Activated CD4-positive, alpha-beta T cell treated with anti-CD3 and anti-CD28 coated beads for 36 hours (primary cell): Measurements from ENCODE around the gene BMPER. TPM values are rescaled to one million over a fixed set of nuclear protein-coding genes. Genes with fewer than 3 reads are reported as not detected.

Source experiments
- ATAC-seq: fragments of 200-7000 bp; cut with Tn5 transposase; one replicate; pipeline ENCODE4 v1.10.0; 2021; ENCODE audit warnings: mild to moderate bottlenecking, moderate library complexity
- CTCF ChIA-PET: fragments of 350-600 bp; sonication (Branson Sonifier 250); formaldehyde crosslinking; loops from one replicate; lab custom pipeline; 2021; ENCODE audit warnings: antibody characterized with exemption; lab: Charles Lee
- POLR2A ChIA-PET: fragments of 350-600 bp; sonication (Branson Sonifier 250); formaldehyde crosslinking; loops from one replicate; lab custom pipeline; 2021; ENCODE audit warnings: antibody characterized with exemption, inconsistent platforms; lab: Charles Lee
- DNase-seq: peaks from one replicate; pipeline ENCODE4 v3.0.0-alpha.2; 2020
- H3K27ac Mint-ChIP-seq: one replicate; pipeline ENCODE4 v1.8.0; 2021; ENCODE audit warnings: mixed read lengths
- H3K27me3 Mint-ChIP-seq: one replicate; pipeline ENCODE4 v1.8.0; 2021; ENCODE audit warnings: mixed read lengths
- H3K36me3 Mint-ChIP-seq: one replicate; pipeline ENCODE4 v1.8.0; 2021; ENCODE audit warnings: low read depth, mixed read lengths
- H3K4me1 Mint-ChIP-seq: one replicate; pipeline ENCODE4 v1.8.0; 2021; ENCODE audit warnings: mixed read lengths
- H3K4me3 Mint-ChIP-seq: one replicate; pipeline ENCODE4 v1.8.0; 2021; ENCODE audit warnings: mild to moderate bottlenecking, moderate library complexity, mixed read lengths
- H3K9me3 Mint-ChIP-seq: one replicate; pipeline ENCODE4 v1.8.0; 2021; ENCODE audit warnings: low read depth, mixed read lengths
- intact Hi-C, 2 experiments: fragments of 100-400 bp; cut with DNase I in 1 of 2; cut with micrococcal nuclease in 1 of 2; formaldehyde crosslinking; loops; one replicate each; pipeline versions ENCODE4 v1.14.2 to v1.15.1; 2022 to 2024; cut with DNase I, micrococcal nuclease
- total RNA-seq, 2 experiments: library from RNA; stranded (reverse); gene quantifications; one replicate each; pipeline ENCODE4 v1.2.3, GENCODE V29; 2021

The BMPER gene
- total RNA-seq, 2 experiments from 2014 or later = not detected

GRCh38 chr7:33928986-33929385, 23.6 kb downstream of the BMPER start:
- Mint-ChIP-seq H3K4me1 (no peaks in the 10 kb centered on the region), H3K9me3 (no peaks in the 10 kb centered on the region), H3K4me3 (no peak overlapping the region), H3K27ac (no peak overlapping the region), H3K27me3 (peaks cover 12% of the 10 kb centered on the region), H3K36me3 (no peaks in the 10 kb centered on the region)
- DNase-seq (no peak), ATAC-seq (no peak)
- intact Hi-C loops = no loop called here
- POLR2A ChIA-PET = no interaction called here
- CTCF ChIA-PET = no interaction called here

DNA sequence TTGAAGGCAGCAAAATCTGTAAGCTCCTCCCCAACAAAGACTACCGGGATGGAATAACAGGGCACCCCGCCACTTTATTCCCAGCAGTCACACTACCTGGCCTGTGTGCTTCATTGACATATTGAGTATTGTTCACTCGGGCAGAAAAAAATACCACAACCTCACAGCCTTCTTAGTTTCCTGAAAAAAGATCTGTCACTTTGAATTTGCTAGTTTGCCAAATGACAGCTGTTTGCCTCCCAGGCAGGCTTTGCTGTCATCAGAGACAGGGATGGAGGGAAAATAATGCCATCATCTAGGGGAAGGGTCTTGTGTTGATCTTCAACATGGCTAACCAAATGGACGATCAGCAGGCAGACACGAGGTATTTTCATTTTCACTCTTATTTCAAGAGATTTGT, 26.9 kb downstream of the BMPER start:
- H3K9me3 Mint-ChIP-seq = no peaks in the 10 kb centered on the region
- ChIA-PET CTCF (interaction anchor here (0.7 to 2.0 kb wide), 17 partner anchors 8 to 746 kb away, joined by 3 to 10 read pairs (median 5); no protein-coding TSS in a partner anchor), POLR2A (no interaction called here)
- no peaks in the 10 kb centered on the region for H3K4me1 Mint-ChIP-seq
- intact Hi-C loops = loop anchor here (2.0 to 10.0 kb wide), 4 partner anchors 507 to 1165 kb away; no protein-coding TSS in a partner anchor
- H3K36me3 Mint-ChIP-seq = no peaks in the 10 kb centered on the region
- ATAC-seq (no peak), DNase-seq (no peak)
- no peak overlapping the region for H3K27ac Mint-ChIP-seq
- H3K4me3 Mint-ChIP-seq = no peak overlapping the region
- peaks cover 8% of the 10 kb centered on the region for H3K27me3 Mint-ChIP-seq

GRCh38 chr7:33932832-33933468, 27.6 kb downstream of the BMPER start:
- Mint-ChIP-seq H3K36me3 (no peaks in the 10 kb centered on the region), H3K27ac (no peak overlapping the region), H3K27me3 (peaks cover 8% of the 10 kb centered on the region), H3K4me3 (no peak overlapping the region), H3K9me3 (no peaks in the 10 kb centered on the region), H3K4me1 (no peaks in the 10 kb centered on the region)
- intact Hi-C loops = loop anchor here (1.0 to 10.0 kb wide), 6 partner anchors 176 to 1166 kb away; no protein-coding TSS in a partner anchor
- ChIA-PET CTCF (interaction anchor here (0.6 to 1.8 kb wide), 23 partner anchors 9 to 1800 kb away, joined by 3 to 10 read pairs (median 4); no protein-coding TSS in a partner anchor), POLR2A (interaction anchor here (0.7 kb wide), 1 partner anchor 17 kb away, joined by 6 read pairs; no protein-coding TSS in a partner anchor)
- peak; percentile 78 for DNase-seq
- ATAC-seq = peak; percentile 51

- no peak overlapping the region for H3K4me3 Mint-ChIP-seq
- H3K27me3 Mint-ChIP-seq = peaks cover 8% of the 10 kb centered on the region
- H3K4me1 Mint-ChIP-seq = no peaks in the 10 kb centered on the region
- no peak for ATAC-seq
- H3K9me3 Mint-ChIP-seq = no peaks in the 10 kb centered on the region
- ChIA-PET CTCF (interaction anchor here (0.6 to 1.8 kb wide), 19 partner anchors 8 to 1801 kb away, joined by 3 to 10 read pairs (median 3); no protein-coding TSS in a partner anchor), POLR2A (no interaction called here)
- H3K27ac Mint-ChIP-seq = no peak overlapping the region
- intact Hi-C loops = loop anchor here (1.0 to 10.0 kb wide), 6 partner anchors 176 to 1167 kb away; no protein-coding TSS in a partner anchor
- DNase-seq = no peak
- no peaks in the 10 kb centered on the region for H3K36me3 Mint-ChIP-seq
Observed at GRCh38 chr7:33933611-33934281, 28.4 kb downstream of the BMPER start.

- intact Hi-C loops = loop anchor here (5.0 to 10.0 kb wide), 3 partner anchors 510 to 692 kb away; no protein-coding TSS in a partner anchor
- no peak overlapping the region for H3K4me3 Mint-ChIP-seq
Observed at GRCh38 chr7:33934391-33934790, 29.1 kb downstream of the BMPER start.

GRCh38 chr7:33936503-33936902, 31.2 kb downstream of the BMPER start:
- H3K27ac Mint-ChIP-seq = no peak overlapping the region
- no peaks in the 10 kb centered on the region for H3K9me3 Mint-ChIP-seq
- no peaks in the 10 kb centered on the region for H3K4me1 Mint-ChIP-seq
- peaks cover 12% of the 10 kb centered on the region for H3K27me3 Mint-ChIP-seq
- no peak for ATAC-seq
- DNase-seq = no peak
- ChIA-PET POLR2A (no interaction called here), CTCF (interaction anchor here (0.6 to 1.2 kb wide), 3 partner anchors 416 to 760 kb away, joined by 3 to 4 read pairs (median 3); no protein-coding TSS in a partner anchor)
- intact Hi-C loops = loop anchor here (10.0 kb wide), 2 partner anchors 512 to 692 kb away; no protein-coding TSS in a partner anchor
- no peaks in the 10 kb centered on the region for H3K36me3 Mint-ChIP-seq
- H3K4me3 Mint-ChIP-seq = no peak overlapping the region

More at GRCh38 chr7:33934391-33934790, 29.1 kb downstream of the BMPER start:
- no peak for DNase-seq
- CTCF ChIA-PET = interaction anchor here (0.7 to 0.9 kb wide), 3 partner anchors 84 to 750 kb away, joined by 3 read pairs; no protein-coding TSS in a partner anchor
- no peaks in the 10 kb centered on the region for H3K36me3 Mint-ChIP-seq
- no peak overlapping the region for H3K27ac Mint-ChIP-seq
- no peaks in the 10 kb centered on the region for H3K9me3 Mint-ChIP-seq
- peaks cover 8% of the 10 kb centered on the region for H3K27me3 Mint-ChIP-seq
- no peak for ATAC-seq
- POLR2A ChIA-PET = no interaction called here
- H3K4me1 Mint-ChIP-seq = no peaks in the 10 kb centered on the region

DNA sequence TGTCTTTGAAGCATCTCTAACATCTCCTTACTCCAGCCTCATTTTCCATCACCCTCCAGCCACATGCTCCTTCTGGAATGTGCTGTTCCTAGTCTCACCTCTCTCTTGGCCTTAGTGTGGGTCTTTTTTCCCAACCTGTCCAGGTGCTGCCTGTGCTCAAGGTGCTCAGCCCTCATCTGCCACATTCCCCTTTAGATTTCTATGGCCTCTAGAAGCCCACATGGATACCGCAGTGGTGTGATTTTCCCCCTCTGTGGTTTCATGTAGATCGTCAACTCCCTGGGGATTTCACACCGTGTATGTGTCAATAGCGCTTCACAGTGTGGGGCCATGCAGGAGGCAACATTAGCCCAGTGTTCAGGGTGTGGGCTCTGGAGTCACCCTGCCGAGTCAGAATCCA, 32.5 kb downstream of the BMPER start:
- intact Hi-C loops = loop anchor here (10.0 kb wide), 2 partner anchors 513 to 693 kb away; no protein-coding TSS in a partner anchor
- no peaks in the 10 kb centered on the region for H3K36me3 Mint-ChIP-seq
- POLR2A ChIA-PET = no interaction called here
- no peak overlapping the region for H3K27ac Mint-ChIP-seq
- CTCF ChIA-PET = no interaction called here
- ATAC-seq (no peak), DNase-seq (no peak)
- no peaks in the 10 kb centered on the region for H3K4me1 Mint-ChIP-seq
- H3K27me3 Mint-ChIP-seq = peaks cover 5% of the 10 kb centered on the region
- H3K9me3 Mint-ChIP-seq = no peaks in the 10 kb centered on the region
- no peak overlapping the region for H3K4me3 Mint-ChIP-seq

- H3K4me3 Mint-ChIP-seq = no peak overlapping the region
- POLR2A ChIA-PET = no interaction called here
- peaks cover 4% of the 10 kb centered on the region for H3K27me3 Mint-ChIP-seq
Observed at GRCh38 chr7:33939121-33939520, 33.8 kb downstream of the BMPER start.

GRCh38 chr7:33940503-33940902, 35.2 kb downstream of the BMPER start:
- H3K36me3 Mint-ChIP-seq = no peaks in the 10 kb centered on the region
- H3K9me3 Mint-ChIP-seq = no peaks in the 10 kb centered on the region
- intact Hi-C loops = no loop called here
- no peak overlapping the region for H3K4me3 Mint-ChIP-seq
- DNase-seq (no peak), ATAC-seq (no peak)
- H3K27me3 Mint-ChIP-seq = peaks cover 4% of the 10 kb centered on the region
- CTCF ChIA-PET = interaction anchor here (2.4 kb wide), 1 partner anchor 7 kb away, joined by 9 read pairs; no protein-coding TSS in a partner anchor
- H3K27ac Mint-ChIP-seq = no peak overlapping the region
- POLR2A ChIA-PET = no interaction called here
- H3K4me1 Mint-ChIP-seq = no peaks in the 10 kb centered on the region

More at GRCh38 chr7:33939121-33939520, 33.8 kb downstream of the BMPER start:
- no peaks in the 10 kb centered on the region for H3K9me3 Mint-ChIP-seq
- no peaks in the 10 kb centered on the region for H3K4me1 Mint-ChIP-seq
- DNase-seq (no peak), ATAC-seq (no peak)
- H3K27ac Mint-ChIP-seq = no peak overlapping the region
- CTCF ChIA-PET = no interaction called here
- intact Hi-C loops = loop anchor here (10.0 kb wide), 2 partner anchors 514 to 694 kb away; no protein-coding TSS in a partner anchor
- no peaks in the 10 kb centered on the region for H3K36me3 Mint-ChIP-seq

GRCh38 chr7:33941418-33941817, 36.1 kb downstream of the BMPER start:
- ATAC-seq (no peak), DNase-seq (no peak)
- ChIA-PET POLR2A (no interaction called here), CTCF (interaction anchor here (1.0 to 2.4 kb wide), 2 partner anchors 8 to 10 kb away, joined by 4 to 9 read pairs; no protein-coding TSS in a partner anchor)
- intact Hi-C loops = no loop called here
- peaks cover 6% of the 10 kb centered on the region for H3K27me3 Mint-ChIP-seq
- H3K4me1 Mint-ChIP-seq = no peaks in the 10 kb centered on the region
- H3K27ac Mint-ChIP-seq = no peak overlapping the region
- no peak overlapping the region for H3K4me3 Mint-ChIP-seq
- no peaks in the 10 kb centered on the region for H3K36me3 Mint-ChIP-seq
- no peaks in the 10 kb centered on the region for H3K9me3 Mint-ChIP-seq

DNA sequence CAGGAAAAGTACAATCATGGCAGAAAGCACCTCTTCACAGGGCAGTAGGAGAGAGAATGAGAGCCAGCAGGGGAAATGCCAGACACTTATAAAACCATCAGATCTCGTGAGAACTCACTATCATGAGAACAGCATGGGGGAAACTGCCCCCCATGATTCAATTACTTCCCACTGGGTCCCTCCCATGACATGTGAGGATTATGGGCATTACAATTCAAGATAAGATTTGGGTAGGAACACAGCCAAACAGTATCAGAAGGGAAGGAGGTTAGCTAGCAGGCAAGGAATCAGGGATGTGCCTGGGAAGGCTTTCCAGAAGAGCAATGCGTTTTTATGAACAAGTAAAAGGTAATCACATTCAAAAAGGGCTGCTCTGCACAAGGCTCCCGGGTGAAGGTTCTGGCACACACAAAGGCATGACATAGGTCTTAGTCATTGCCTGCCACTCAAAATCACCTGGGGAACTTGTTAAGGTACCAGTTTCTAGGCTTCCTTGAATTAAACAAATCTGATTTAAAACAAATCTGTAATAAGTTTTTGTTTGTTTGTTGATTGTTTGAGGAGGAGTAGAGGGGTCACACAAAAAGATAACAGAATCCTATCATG, 40.9 kb downstream of the BMPER start:
- Mint-ChIP-seq H3K27ac (no peak overlapping the region), H3K36me3 (no peaks in the 10 kb centered on the region), H3K27me3 (peaks cover 2% of the 10 kb centered on the region), H3K4me1 (no peaks in the 10 kb centered on the region), H3K9me3 (no peaks in the 10 kb centered on the region), H3K4me3 (no peak overlapping the region)
- DNase-seq (no peak), ATAC-seq (no peak)
- POLR2A ChIA-PET = no interaction called here
- CTCF ChIA-PET = no interaction called here
- intact Hi-C loops = no loop called here
